GM19043 (cell line): Measurements from ENCODE around the gene CLDN6.
A peak's percentile ranks its signal among the peaks of the same experiment; 100 is the strongest.

ENCODE experiments used
- ATAC-seq: cut with Tn5 transposase; IDR thresholded peaks from one replicate; pipeline ENCODE4 v1.9.1; 2021; ENCODE audit warnings: low read depth; ENCODE audit not compliant: unreplicated experiment

Gene CLDN6

DNA sequence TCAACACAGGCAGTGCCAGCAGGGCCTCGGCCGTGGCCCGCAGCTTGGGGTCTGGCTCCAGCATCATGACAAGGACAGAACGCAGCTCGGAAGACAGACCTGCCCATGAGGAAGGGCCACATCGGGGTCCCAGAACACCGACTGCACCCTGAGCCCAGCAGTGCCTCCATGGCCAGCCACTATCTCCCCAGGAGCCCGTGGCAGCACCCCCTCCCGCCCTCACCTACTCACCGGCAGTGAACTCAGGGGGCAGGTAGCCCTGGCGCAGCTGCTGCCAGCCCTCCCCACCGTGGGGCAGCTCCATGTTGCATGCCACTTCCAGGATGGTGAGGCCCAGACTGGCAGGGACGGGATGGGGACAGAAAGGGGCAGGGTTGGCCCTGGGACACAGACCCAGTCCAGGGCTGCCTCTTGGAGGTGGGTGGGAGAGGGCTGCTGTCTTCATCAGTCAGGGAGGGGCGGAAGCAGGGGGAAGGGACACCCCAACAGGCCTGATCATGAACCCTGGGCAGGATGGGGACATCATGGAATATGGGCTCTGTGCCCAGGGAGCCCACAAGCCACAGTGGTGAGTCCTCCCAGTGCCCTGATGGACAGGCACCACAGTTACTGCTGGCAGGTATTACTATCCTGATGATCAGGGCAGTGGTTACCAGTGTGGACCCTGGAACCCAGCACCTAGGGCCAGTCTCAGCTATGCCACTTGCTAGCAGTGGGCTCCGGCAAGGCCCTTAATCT is 43.5 kb downstream of the CLDN6 start:
- ATAC-seq, result no peak

DNA sequence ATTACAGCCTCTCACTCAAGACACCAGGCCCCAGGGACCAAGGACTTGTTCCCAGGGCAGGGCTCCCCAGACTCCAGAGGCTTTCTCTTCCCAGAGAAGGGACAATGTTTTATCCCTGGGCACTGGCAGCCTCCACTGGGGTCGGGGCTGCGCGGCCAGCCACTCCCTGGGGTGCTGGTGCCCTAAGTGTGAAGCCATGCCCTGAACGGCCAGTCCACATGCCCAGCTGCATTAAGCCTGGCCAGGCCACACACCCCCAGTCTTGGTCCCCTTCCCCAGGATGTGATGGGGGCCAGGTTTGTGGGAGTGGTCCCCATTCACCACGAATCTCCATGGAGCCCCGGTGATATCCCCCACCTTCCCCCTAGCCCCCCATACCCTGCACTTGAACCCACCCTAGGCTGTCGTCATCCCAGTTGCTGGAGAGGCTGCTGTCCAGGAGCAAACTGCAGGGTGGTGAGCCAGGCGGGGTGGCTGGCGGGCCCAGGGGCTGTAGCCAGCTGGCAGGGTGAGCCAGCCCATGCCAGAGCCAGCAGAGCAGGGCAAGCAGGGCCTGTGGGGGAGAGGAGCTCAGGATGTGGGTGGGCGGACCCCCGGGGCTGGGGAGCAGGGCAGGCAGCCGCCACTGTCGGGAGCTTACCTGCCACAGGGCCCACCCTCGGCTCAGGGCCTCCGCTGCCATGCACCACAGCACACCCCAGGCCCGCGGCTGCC is 44.2 kb downstream of the CLDN6 start:
- no peak for ATAC-seq

DNA sequence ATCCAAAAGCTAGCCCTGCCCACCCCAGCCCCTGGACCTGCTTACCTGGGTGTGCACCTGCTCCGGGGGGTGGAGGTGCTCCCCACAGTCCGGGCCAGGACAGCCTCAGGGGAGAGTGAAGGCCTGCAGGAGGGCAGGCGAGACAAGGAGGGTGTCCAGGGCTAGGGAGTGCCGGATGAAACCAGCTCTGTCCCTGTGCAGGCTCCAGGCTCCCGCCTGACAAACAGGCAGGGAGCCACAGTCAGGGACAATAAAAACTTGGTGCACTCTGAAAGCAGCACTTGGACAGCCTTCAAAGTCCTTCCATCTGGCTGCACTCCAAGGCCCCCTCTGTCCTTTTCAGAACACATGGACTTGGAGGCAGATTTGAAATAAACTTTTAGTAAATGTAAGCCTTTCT is 44.9 kb downstream of the CLDN6 start:
- ATAC-seq, result no peak

DNA sequence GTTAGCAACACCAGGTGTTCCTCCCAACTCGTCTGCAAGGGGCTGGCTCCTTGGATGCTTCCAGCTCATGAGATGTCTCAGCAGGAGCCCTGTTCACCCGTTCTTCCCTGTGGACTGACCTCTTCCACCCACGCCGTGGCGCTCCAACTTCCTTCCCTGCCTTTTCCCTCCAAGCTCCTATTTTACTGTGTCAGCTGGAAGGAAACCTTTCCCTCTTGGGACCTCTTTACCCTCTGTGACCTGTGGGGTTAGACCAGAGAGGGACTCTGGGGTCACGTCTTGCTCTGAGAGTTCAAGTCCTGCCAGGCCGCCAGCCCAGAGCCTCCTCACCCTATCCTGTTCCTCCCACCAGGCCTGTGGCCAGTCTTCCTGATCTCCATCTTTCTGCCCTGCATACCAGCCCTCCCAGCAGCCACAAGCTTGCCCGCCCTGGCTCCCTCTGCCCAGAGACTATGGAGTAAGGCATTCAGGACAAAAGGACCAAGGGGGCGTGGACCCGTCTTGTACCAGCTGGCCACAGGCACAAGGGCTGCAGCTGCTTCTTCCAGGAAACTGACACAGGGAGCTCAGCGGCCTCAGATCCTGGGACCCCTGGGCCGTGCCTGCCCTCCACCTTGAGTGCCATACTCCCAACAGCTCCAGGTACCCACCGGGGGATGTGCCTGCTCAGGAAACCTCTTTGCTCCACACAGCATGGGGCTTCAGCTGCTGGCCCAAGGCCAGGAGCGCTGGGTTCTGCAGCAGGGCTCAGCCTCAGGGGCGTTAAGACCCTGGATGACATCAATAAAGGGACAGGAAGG is 45.8 kb downstream of the CLDN6 start:
- no peak for ATAC-seq

DNA sequence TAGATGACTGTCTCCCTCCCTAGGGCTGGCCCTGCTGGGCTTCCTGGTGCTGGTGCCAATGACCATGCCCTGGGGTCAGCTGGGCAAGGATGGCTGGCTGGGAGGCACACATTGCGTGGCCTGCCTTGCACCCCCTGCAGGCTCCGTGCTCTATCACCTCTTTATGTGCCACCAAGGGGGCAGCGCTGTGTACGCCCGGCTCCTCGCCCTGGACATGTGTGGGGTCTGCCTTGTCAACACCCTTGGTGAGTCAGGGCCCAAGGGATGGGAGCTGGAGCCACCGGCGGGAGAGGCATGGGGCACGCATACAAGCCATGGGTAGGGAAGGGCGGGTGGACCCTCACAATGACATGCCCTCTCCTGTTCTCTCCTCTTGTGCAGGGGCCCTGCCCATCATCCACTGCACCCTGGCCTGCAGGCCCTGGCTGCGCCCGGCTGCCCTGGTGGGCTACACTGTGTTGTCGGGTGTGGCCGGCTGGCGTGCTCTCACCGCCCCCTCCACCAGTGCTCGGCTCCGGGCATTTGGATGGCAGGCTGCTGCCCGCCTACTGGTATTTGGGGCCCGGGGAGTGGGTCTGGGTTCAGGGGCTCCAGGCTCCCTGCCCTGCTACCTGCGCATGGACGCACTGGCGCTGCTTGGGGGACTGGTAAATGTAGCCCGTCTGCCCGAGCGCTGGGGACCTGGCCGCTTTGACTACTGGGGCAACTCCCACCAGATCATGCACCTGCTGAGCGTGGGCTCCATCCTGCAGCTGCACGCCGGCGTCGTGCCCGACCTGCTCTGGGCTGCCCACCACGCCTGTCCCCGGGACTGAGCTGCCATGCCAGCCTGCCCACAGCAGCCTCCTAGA is 46.6 kb downstream of the CLDN6 start:
- ATAC-seq, result no peak

DNA sequence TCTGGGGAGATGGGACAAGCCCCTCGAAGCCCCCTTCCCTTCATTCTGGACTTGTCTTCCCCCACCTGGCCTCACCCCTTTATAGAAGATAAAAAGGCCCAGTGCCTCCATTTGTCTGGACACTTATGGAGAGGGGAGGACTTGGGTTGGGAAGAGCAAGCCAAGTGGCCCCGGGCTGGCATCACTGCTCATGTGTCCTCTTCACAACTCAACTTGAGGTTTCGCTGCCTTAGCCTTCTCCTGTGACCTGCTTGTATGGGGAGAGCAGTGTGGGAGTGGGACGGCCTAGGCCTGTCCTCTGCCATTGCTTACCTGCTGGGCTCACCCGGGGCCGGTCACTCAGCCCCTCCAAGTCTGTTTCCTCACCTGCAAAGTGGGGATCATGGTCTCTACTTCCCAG is 47.4 kb downstream of the CLDN6 start:
- no peak for ATAC-seq

DNA sequence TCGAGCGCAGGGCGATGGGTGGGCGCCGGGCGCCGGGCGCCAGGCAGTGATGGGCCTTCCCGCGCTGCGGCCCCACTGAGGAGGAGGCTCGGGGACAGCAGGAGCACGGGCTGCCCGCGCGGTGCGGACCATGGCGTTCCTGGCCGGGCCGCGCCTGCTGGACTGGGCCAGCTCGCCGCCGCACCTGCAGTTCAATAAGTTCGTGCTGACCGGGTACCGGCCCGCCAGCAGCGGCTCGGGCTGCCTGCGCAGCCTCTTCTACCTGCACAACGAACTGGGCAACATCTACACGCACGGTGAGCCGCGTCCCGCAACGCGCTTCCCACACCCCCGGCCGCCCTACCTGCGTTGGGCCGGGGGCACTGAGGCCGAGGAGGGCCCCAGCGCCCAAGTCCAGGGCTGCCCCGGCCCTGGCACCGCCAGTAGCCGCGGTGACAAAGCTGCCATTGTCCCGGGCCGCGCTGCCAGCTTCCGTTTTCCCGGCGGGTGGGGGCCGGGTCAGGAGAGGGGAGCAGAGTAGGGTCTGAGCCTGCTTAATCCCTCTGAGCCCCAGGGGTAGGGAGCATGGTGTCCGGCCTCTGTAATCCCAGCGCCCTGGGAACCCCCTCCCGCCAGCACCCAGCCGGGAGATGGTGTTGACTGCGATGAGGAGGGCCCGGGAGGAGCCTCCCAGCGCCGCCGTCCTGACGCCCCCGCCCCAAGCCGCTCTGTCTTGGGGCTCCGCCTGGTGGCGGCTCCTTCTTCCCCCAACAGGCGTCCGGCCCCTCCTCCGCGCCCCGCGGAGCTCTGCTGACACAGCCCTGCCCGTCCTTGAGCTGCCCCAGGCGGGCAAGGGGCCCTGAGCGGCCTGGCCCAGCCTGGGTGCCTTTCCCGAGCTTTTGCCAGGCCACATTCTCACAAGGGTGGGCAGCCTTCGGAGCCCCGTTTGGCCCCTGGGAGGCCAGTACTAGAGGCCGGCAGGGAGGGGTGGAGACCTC is 48.1 kb downstream of the CLDN6 start:
- ATAC-seq, result no peak

DNA sequence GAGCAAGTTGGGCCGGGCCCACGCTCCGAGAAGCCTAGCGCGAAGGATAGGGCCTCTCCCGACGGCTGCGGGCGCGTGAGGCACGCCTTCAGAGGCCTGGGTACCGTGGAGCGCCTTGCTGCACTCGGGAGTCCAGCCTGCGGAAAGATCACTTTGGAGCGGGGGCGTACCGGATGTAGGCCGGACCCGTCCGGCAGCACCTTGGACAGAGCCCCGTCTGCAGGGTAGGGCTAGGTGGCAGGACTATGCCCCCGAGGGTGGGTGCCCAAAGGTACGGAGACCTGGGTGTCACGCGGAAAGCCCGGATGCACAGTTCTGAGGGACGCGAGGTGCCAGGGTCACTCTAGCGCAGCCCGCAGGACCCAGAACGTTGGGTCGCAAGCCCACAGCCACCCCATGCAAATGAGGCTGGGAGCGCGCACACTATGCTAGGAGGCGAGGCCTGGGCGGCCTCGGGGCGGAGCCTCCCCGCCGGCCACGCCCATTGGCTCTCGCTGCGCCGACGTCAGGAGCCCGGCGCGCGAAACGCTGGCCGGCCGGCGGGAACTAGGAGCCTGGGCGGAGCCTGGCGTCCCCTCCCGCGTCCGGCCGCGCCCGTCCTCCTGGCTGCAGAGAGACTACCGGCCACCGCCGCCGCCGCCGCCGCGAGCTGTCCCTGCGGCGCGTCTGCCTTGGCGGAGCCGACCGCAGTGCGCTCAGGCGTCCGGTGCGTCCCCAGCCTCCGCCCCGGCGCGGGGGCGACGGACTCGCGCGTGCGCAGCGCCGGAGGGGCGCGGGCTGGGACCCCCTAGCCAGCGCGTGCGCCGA is 49.0 kb downstream of the CLDN6 start, which contains the start of gene PAQR4:
TSS of gene PAQR4 (plus strand) at position 611 of the 807 bp plus-strand sequence. CDS start 327 bp downstream, outside the sequence.
- ATAC-seq, result peak; percentile 76

DNA sequence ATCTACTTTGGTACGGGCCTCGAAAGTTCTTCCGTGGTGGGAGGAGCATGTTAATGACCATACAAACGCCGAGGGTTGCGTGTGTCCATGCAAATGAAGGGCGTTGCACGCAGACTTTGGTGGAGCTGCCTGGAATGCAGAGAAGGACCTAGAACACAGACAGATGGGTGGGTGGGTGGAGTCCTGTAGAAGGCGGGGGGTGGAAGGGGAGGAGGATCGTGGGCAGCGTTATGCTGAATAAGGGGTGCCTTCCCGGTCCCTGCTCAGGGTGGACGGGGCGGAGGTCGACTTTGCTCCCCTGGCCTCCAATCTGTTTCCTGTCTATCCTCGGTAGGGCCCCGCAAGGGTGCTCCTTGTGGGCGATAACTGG is 49.6 kb downstream of the CLDN6 start:
- no peak for ATAC-seq

DNA sequence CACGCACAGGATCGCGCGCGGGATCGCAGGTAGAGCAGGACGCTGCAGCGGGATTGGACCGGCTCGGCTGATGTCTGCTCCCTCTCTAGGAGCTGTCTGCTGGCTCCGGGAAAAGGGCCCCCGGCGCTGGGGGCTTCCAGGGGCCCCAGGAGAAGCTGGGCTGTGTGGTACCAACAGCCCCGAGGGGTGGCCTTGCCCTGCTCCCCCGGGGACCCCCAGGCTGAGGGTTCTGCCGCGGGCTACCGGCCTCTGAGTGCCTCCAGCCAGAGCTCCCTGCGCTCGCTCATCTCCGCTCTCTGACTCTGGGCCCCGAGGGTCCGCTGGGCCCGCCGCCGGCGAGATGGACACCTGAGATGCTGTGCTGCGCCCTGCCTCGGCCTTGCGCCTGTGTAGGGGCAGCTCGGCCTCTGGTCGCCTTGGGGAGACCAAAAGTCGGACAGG is 50.2 kb downstream of the CLDN6 start:
- no peak for ATAC-seq

DNA sequence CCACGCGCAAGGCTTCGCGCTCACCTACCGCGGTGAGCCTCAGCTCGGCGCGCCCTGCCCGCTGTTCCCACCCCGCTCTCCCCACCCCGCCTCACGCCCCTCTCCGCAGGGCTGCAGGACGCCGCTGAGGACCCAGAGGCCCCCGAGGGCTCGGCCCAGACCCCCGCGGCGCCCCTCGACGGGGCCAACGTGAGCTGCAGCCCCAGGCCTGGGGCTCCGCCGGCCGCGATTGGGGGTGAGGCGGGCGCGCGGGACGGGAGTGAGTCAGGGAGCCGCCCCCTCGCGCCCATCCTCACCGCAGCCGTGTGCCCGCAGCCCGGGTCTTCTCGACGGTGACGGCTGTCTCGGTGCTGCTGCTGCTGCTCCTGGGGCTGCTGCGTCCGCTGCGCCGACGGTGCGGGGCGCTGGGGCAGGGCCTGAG is 50.8 kb downstream of the CLDN6 start:
- no peak for ATAC-seq

DNA sequence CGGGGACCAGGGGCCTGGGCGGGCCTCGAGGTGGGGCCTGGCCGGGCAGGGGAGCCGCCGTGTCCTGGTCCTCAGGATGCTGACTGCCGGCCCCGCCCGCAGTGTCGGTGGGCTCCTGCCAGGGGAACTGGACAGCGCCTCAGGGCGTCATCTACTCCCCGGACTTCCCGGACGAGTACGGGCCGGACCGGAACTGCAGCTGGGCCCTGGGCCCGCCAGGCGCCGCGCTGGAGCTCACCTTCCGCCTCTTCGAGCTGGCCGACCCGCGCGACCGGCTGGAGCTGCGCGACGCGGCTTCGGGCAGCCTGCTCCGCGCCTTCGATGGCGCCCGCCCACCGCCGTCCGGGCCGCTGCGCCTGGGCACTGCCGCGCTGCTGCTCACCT is 51.2 kb downstream of the CLDN6 start:
- ATAC-seq, result no peak

DNA sequence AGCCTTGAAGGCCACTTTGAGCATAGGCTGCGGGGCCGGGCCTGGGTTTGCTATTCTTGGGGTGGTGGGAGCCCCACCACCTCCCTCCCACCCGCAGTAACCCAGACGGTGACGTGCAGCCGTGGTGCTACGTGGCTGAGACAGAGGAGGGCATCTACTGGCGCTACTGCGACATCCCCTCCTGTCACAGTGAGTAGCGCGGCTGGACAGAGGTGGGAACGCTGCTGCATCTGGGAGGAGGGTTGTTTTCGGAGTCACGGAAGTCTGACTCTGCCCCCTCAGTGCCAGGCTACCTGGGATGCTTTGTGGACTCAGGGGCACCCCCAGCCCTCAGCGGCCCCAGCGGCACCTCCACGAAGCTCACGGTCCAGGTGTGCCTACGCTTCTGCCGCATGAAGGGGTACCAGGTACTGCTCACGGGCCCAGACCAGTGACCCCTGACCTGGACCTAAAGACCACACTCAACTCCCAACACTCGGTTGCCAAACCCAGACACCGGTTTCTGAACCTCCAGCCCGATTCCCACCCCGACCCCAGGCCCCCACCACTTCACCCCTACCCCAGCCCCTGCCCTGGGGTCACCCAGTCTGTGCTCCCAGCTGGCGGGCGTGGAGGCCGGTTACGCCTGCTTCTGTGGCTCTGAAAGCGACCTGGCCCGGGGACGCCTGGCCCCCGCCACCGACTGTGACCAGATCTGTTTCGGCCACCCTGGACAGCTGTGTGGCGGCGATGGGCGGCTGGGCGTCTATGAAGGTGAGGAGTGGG is 51.8 kb downstream of the CLDN6 start:
- ATAC-seq, result no peak
